Activated CD8-positive, alpha-beta T cell treated with anti-CD3 and anti-CD28 coated beads, Interleukin-2, amount 10 ng/mL, durations not matched to agents 7 days and 5 days (primary cell): ENCODE measurements around the gene NKX2-3. TPM values are rescaled to one million over a fixed set of nuclear protein-coding genes. Genes with fewer than 3 reads are reported as not detected.

Source experiments
- ATAC-seq: fragments of 150-1000 bp; cut with Tn5 transposase; one replicate; pipeline ENCODE4 v1.10.0; 2021; ENCODE audit warnings: moderate library complexity
- CTCF ChIA-PET: fragments of 350-600 bp; sonication (Branson Sonifier 250); formaldehyde crosslinking; loops from one replicate; lab custom pipeline; 2021; ENCODE audit warnings: antibody characterized with exemption; lab: Charles Lee
- POLR2A ChIA-PET: fragments of 350-600 bp; sonication (Branson Sonifier 250); formaldehyde crosslinking; loops from one replicate; lab custom pipeline; 2021; ENCODE audit warnings: antibody characterized with exemption; lab: Charles Lee
- DNase-seq: peaks from one replicate; pipeline ENCODE4 v3.0.0-alpha.2; 2020
- H3K27ac Mint-ChIP-seq: one replicate; pipeline ENCODE4 v1.8.0; 2021; ENCODE audit warnings: mild to moderate bottlenecking, mixed read lengths
- H3K27me3 Mint-ChIP-seq: one replicate; pipeline ENCODE4 v1.8.0; 2021; ENCODE audit warnings: low read depth, mixed read lengths
- H3K36me3 Mint-ChIP-seq: one replicate; pipeline ENCODE4 v1.8.0; 2021; ENCODE audit warnings: low read depth, mixed read lengths
- H3K4me1 Mint-ChIP-seq: one replicate; pipeline ENCODE4 v1.8.0; 2021; ENCODE audit warnings: low read depth, mixed read lengths
- H3K4me3 Mint-ChIP-seq: one replicate; pipeline ENCODE4 v1.8.0; 2021; ENCODE audit warnings: mild to moderate bottlenecking, mixed read lengths
- H3K9me3 Mint-ChIP-seq: one replicate; pipeline ENCODE4 v1.8.0; 2022; ENCODE audit warnings: mixed read lengths; ENCODE audit not compliant: insufficient read depth
- total RNA-seq, 2 experiments: library from RNA; stranded (reverse); gene quantifications; one replicate each; pipeline ENCODE4 v1.2.3, GENCODE V29; 2021

NKX2-3 gene
- total RNA-seq, 2 experiments from 2014 or later = not detected

- DNase-seq (no peak), ATAC-seq (no peak)
- CTCF ChIA-PET = interaction anchor here (0.8 to 1.1 kb wide), 2 partner anchors 9 to 115 kb away, joined by 3 read pairs; no protein-coding TSS in a partner anchor
- H3K9me3 Mint-ChIP-seq = no peaks in the 10 kb centered on the region
- POLR2A ChIA-PET = no interaction called here
- H3K27me3 Mint-ChIP-seq = peaks cover 68% of the 10 kb centered on the region
- H3K36me3 Mint-ChIP-seq = no peaks in the 10 kb centered on the region
- H3K4me1 Mint-ChIP-seq = peaks cover 8% of the 10 kb centered on the region
- no peak overlapping the region for H3K4me3 Mint-ChIP-seq
- no peak overlapping the region for H3K27ac Mint-ChIP-seq
Observed at GRCh38 chr10:99551158-99551557, 18.4 kb downstream of the NKX2-3 start.

GRCh38 chr10:99551616-99552015 is 18.9 kb downstream of the NKX2-3 start:
- ATAC-seq = no peak
- ChIA-PET CTCF (interaction anchor here (0.8 to 1.1 kb wide), 2 partner anchors 9 to 116 kb away, joined by 3 read pairs; no protein-coding TSS in a partner anchor), POLR2A (no interaction called here)
- Mint-ChIP-seq H3K27me3 (peaks cover 64% of the 10 kb centered on the region), H3K4me3 (no peak overlapping the region), H3K36me3 (no peaks in the 10 kb centered on the region), H3K27ac (no peak overlapping the region), H3K4me1 (peaks cover 10% of the 10 kb centered on the region), H3K9me3 (no peaks in the 10 kb centered on the region)
- DNase-seq = no peak

DNA sequence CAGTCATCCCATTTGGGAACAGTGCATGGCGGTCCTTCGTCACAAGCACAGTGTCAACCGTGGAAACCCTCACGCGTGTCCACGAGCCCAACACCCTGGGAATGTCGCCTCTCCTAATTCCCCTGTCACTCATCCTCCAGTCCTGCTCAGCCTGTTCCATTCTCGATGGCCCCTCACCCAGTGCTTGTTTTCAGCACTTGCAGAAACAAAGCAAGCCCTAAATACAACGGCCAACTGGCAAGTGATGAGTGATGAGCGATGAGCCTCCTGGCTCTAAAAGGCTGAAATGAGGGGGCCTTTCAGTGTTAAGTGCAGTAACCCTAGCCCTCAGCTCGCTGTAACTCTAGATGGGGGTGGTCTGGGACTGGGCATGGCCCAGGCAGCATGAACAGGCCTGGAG is 22.6 kb downstream of the NKX2-3 start:
- H3K27ac Mint-ChIP-seq = no peak overlapping the region
- ATAC-seq (peak; percentile 11), DNase-seq (no peak)
- peaks cover 47% of the 10 kb centered on the region for H3K27me3 Mint-ChIP-seq
- peaks cover 10% of the 10 kb centered on the region for H3K4me1 Mint-ChIP-seq
- ChIA-PET POLR2A (no interaction called here), CTCF (no interaction called here)
- no peak overlapping the region for H3K4me3 Mint-ChIP-seq
- no peaks in the 10 kb centered on the region for H3K36me3 Mint-ChIP-seq
- H3K9me3 Mint-ChIP-seq = no peaks in the 10 kb centered on the region

DNA sequence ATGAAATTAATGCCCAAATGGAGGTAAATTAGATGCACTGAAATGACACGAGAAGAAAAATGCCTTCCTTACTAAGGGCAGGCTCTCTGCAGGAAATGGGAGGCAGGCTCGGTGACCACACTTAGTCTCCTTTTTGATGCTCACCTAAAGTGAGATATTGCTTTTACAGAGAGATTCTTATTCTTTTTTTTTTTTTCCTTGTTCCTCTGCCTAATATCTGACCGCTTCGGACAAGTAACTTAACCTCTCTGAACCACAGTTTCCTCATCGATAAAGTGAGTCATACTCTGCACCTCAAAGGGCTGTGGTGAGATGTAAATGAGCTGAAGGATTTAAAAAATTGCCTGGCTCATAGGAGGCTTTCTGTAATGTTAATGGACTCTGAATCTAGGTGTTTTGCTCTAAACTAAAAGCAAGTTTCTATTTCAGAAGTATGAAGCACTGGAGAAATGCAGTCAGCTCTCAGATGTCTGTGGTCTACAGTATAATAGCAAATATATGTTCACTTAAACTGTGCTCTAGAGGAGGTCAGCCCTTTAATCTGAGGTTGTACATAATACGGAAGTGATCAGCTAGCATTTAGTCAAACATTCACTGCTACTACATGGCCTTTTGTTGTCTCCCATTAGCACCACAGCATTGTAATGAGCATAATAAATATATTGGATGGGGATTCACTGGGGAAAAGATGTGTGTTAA is 23.2 kb downstream of the NKX2-3 start:
- Mint-ChIP-seq H3K27me3 (peaks cover 43% of the 10 kb centered on the region), H3K9me3 (no peaks in the 10 kb centered on the region), H3K4me3 (no peak overlapping the region), H3K36me3 (no peaks in the 10 kb centered on the region), H3K4me1 (peaks cover 10% of the 10 kb centered on the region), H3K27ac (no peak overlapping the region)
- ChIA-PET POLR2A (no interaction called here), CTCF (interaction anchor here (3.1 kb wide), 1 partner anchor 120 kb away, joined by 13 read pairs; no protein-coding TSS in a partner anchor)
- DNase-seq (peak; percentile 23), ATAC-seq (peak; percentile 75)

- DNase-seq (no peak), ATAC-seq (no peak)
- Mint-ChIP-seq H3K27me3 (peaks cover 36% of the 10 kb centered on the region), H3K27ac (no peak overlapping the region), H3K9me3 (no peaks in the 10 kb centered on the region), H3K36me3 (no peaks in the 10 kb centered on the region), H3K4me3 (no peak overlapping the region), H3K4me1 (peaks cover 10% of the 10 kb centered on the region)
- ChIA-PET CTCF (interaction anchor here (1.3 to 3.1 kb wide), 2 partner anchors 55 to 121 kb away, joined by 5 to 13 read pairs; no protein-coding TSS in a partner anchor), POLR2A (no interaction called here)
Observed at GRCh38 chr10:99557044-99557443, 24.3 kb downstream of the NKX2-3 start.

- Mint-ChIP-seq H3K27me3 (peaks cover 37% of the 10 kb centered on the region), H3K4me3 (no peak overlapping the region), H3K27ac (no peak overlapping the region), H3K4me1 (peaks cover 10% of the 10 kb centered on the region), H3K36me3 (no peaks in the 10 kb centered on the region), H3K9me3 (no peaks in the 10 kb centered on the region)
- DNase-seq (no peak), ATAC-seq (no peak)
- CTCF ChIA-PET = interaction anchor here (0.8 to 3.1 kb wide), 5 partner anchors 48 to 153 kb away, joined by 3 to 20 read pairs (median 7); no protein-coding TSS in a partner anchor
- POLR2A ChIA-PET = no interaction called here
Observed at GRCh38 chr10:99558708-99559107, 26.0 kb downstream of the NKX2-3 start.

DNA sequence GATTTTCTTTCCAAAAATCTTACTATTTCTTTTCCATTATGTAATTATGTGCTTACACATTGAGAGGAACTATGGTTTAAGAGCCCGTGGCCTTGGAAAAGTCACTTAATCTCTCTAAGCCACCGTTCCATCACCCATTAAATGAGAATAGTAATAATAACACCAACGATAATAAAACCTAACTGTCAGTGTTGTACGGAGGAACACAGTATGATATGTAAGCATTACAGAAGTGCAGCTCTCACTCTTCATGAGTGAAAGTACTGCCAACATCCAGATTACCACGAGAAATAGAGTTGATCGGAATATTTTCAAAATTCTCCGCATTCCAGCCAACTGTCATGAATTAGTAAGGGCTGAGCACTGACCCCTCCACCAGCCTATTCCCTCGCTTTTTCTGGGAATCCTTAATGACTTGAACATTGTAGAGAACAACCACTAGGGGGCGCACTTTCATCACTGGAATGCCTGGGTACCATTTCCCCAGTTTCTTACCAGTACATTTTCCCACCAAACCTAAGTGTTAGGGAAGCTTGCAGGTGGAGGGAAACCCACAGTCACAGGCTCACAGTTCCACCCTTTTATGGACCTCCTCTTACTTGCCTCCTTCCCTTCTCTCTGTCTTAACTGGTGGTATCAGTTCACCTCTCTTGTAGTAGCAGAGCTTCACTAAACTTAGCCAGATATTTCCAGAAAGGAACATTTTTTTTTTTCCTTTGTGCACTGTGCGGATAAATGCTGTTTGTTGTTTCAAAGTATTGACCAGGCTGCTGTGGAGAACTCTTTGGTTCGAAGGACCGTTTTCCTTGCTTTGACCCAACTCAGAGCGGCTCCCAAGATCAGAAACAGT is 27.8 kb downstream of the NKX2-3 start:
- no peaks in the 10 kb centered on the region for H3K9me3 Mint-ChIP-seq
- H3K4me1 Mint-ChIP-seq = peaks cover 9% of the 10 kb centered on the region
- H3K27me3 Mint-ChIP-seq = peaks cover 26% of the 10 kb centered on the region
- H3K36me3 Mint-ChIP-seq = no peaks in the 10 kb centered on the region
- no peak overlapping the region for H3K4me3 Mint-ChIP-seq
- ChIA-PET CTCF (interaction anchor here (0.8 to 3.1 kb wide), 24 partner anchors 9 to 205 kb away, joined by 3 to 20 read pairs (median 4); partner anchors contain the start of gene ENTPD7), POLR2A (no interaction called here)
- H3K27ac Mint-ChIP-seq = no peak overlapping the region
- no peak for ATAC-seq
- peak; percentile 66 for DNase-seq

- H3K27ac Mint-ChIP-seq = no peak overlapping the region
- no peak for ATAC-seq
- no peaks in the 10 kb centered on the region for H3K36me3 Mint-ChIP-seq
- H3K27me3 Mint-ChIP-seq = peaks cover 31% of the 10 kb centered on the region
- no peak for DNase-seq
- ChIA-PET POLR2A (no interaction called here), CTCF (no interaction called here)
- H3K4me3 Mint-ChIP-seq = no peak overlapping the region
- H3K4me1 Mint-ChIP-seq = no peaks in the 10 kb centered on the region
- no peaks in the 10 kb centered on the region for H3K9me3 Mint-ChIP-seq
Observed at GRCh38 chr10:99562631-99563030, 29.9 kb downstream of the NKX2-3 start.

DNA sequence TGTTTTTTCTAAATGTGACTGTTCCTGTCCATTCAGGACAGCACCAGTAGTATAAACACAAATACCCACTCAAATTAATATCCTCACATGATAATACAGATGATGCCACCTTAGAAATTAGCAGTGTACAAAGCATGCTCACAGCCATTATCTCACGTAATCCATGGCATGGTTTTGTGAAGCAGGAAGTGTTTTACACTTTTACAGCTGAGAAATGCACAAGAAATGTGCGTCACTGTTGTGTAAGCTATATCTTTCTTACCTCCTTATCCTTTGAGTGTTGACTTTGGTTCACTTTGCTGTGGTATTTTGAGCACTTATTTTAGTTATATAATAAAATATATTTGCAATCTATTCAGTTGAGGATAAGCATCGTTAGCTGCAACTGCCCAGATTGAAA is 31.6 kb downstream of the NKX2-3 start:
- ATAC-seq (no peak), DNase-seq (no peak)
- POLR2A ChIA-PET = no interaction called here
- H3K36me3 Mint-ChIP-seq = no peaks in the 10 kb centered on the region
- peaks cover 28% of the 10 kb centered on the region for H3K27me3 Mint-ChIP-seq
- H3K9me3 Mint-ChIP-seq = no peaks in the 10 kb centered on the region
- H3K4me1 Mint-ChIP-seq = no peaks in the 10 kb centered on the region
- CTCF ChIA-PET = no interaction called here
- H3K4me3 Mint-ChIP-seq = no peak overlapping the region
- no peak overlapping the region for H3K27ac Mint-ChIP-seq

DNA sequence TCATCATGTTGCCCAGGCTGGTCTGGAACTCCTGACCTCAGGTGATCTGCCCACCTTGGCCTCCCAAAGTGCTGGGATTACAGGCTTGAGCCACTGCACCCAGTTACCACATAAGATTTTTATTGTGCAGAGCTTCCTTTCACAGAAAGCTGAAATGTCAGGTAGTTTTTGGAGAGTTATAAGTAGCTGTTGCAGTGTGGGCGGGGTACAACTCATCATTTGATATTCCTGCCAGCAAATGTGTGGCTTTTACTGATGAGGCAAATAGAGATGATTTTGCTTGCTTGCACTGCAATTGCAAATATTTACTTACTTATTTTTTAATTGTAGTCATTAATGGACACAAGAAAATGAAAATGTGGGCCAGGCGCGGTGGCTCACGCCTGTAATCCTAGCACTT is 32.4 kb downstream of the NKX2-3 start:
- H3K27ac Mint-ChIP-seq = no peak overlapping the region
- H3K4me1 Mint-ChIP-seq = no peaks in the 10 kb centered on the region
- CTCF ChIA-PET = no interaction called here
- DNase-seq = no peak
- ATAC-seq = no peak
- no peaks in the 10 kb centered on the region for H3K36me3 Mint-ChIP-seq
- no peaks in the 10 kb centered on the region for H3K9me3 Mint-ChIP-seq
- H3K4me3 Mint-ChIP-seq = no peak overlapping the region
- H3K27me3 Mint-ChIP-seq = peaks cover 28% of the 10 kb centered on the region
- POLR2A ChIA-PET = no interaction called here

GRCh38 chr10:99569253-99569939 is 36.7 kb downstream of the NKX2-3 start:
- H3K4me3 Mint-ChIP-seq = no peak overlapping the region
- ChIA-PET CTCF (interaction anchor here (1.3 kb wide), 1 partner anchor 10 kb away, joined by 4 read pairs; no protein-coding TSS in a partner anchor), POLR2A (no interaction called here)
- H3K4me1 Mint-ChIP-seq = no peaks in the 10 kb centered on the region
- H3K27me3 Mint-ChIP-seq = peaks cover 20% of the 10 kb centered on the region
- H3K9me3 Mint-ChIP-seq = no peaks in the 10 kb centered on the region
- no peak overlapping the region for H3K27ac Mint-ChIP-seq
- DNase-seq = no peak
- no peaks in the 10 kb centered on the region for H3K36me3 Mint-ChIP-seq
- ATAC-seq = no peak
